Skeletal muscle satellite cell (primary cell): Measurements from ENCODE around the gene KIF21B. TPM values are rescaled to one million over a fixed set of nuclear protein-coding genes. Genes with fewer than 3 reads are reported as not detected.

Experiments
- H3K27me3 ChIP-seq: 2 replicates; pipeline ENCODE4 v1.7.0; 2013; ENCODE audit warnings: low read length; ENCODE audit not compliant: control insufficient read depth, insufficient read depth
- H3K36me3 ChIP-seq: 2 replicates; pipeline ENCODE4 v1.7.0; 2013; ENCODE audit warnings: mild to moderate bottlenecking, control low read depth, low read length; ENCODE audit not compliant: insufficient read depth
- H3K4me1 ChIP-seq: 2 replicates; pipeline ENCODE4 v1.7.0; 2013; ENCODE audit warnings: low read length; ENCODE audit not compliant: control insufficient read depth, insufficient read depth
- H3K4me2 ChIP-seq: 2 replicates; pipeline ENCODE4 v1.7.0; 2013; ENCODE audit warnings: mild to moderate bottlenecking, low read length
- H3K4me3 ChIP-seq: 2 replicates; pipeline ENCODE4 v1.7.0; 2013; ENCODE audit warnings: low read length
- H3K9ac ChIP-seq: 2 replicates; pipeline ENCODE4 v1.7.0; 2013; ENCODE audit warnings: mild to moderate bottlenecking, low read depth, low read length, moderate library complexity
- H3K9me3 ChIP-seq: replicated peaks from 2 replicates; pipeline ENCODE4 v1.7.0; 2013; ENCODE audit warnings: mild to moderate bottlenecking, control low read depth, low read length
- small RNA-seq: library from RNA; depleted of rRNA; stranded (forward); fragments of <200 nt; gene quantifications from one replicate; pipeline ENCODE3, GENCODE V24; 2012

KIF21B gene

DNA sequence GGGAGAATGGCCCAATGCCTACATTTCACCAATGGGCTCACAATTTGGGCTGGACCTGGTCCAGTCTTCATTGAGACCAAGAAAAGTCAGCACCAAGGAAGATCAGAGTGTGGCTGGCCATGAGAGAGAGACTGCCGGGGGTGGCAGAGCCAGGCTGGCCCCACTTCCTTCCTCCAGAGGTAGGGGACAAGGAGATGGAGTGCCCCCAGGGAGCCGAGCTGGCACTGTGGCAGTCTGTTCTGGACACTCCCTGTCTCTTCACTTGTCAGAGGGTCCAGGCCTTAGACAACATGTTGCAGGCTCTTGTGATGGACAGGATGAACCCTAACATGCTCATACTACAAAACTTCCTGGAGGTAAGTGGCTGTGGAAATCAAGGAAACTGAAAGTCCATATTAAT lies 101.1 kb downstream of the KIF21B start:
- H3K27me3 ChIP-seq = peaks cover 11% of the 10 kb centered on the region
- no peak overlapping the region for H3K4me3 ChIP-seq
- H3K36me3 ChIP-seq = no peaks in the 10 kb centered on the region

GRCh38 chr1:200921571-200922110 lies 101.9 kb downstream of the KIF21B start:
- Histone ChIP-seq H3K4me3 (no peak overlapping the region), H3K4me1 (peaks cover 5% of the 10 kb centered on the region), H3K9ac (no peak overlapping the region), H3K4me2 (no peak overlapping the region), H3K9me3 (no peaks in the 10 kb centered on the region), H3K36me3 (no peaks in the 10 kb centered on the region), H3K27me3 (peaks cover 11% of the 10 kb centered on the region)

More for the DNA sequence above, 101.1 kb downstream of the KIF21B start:
- H3K9ac ChIP-seq = no peak overlapping the region
- H3K4me1 ChIP-seq = peaks cover 5% of the 10 kb centered on the region
- no peaks in the 10 kb centered on the region for H3K9me3 ChIP-seq
- H3K4me2 ChIP-seq = no peak overlapping the region

Small RNAs within 50 kb of the gene (small RNA-seq; reads per million reads assigned to genes)
- gene RNU6-704P = not detected
